Measurements from ENCODE around the gene FAM98B. TPM values are rescaled to one million over a fixed set of nuclear protein-coding genes. Genes with fewer than 3 reads are reported as not detected.

FAM98B gene
- polyA plus RNA-seq, 1 donor (not counting 4 experiments of a cell fraction or from before 2014, with no cell fraction given), result 22.2 TPM

DNA sequence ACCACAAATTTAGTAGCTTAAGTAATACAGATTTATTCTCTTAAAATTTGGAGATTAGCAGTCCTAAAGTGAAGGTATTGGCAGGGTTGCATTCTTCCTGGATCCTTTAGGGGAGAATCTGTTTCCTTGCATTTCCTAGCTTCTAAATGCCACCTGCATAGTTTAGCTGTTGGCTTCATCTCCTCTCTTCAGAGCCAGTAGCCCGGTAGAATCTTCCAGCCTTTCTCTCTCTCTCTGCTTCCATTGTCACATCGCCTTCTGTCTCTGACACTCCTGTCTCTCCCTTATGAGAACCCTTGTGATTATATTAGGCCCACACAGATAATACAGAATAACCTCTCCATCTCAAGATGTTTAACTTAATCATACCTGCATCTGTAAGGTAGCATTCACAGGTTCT, 21.4 kb downstream of the FAM98B start:
- Histone ChIP-seq H3K9ac (ENCODE audit: control insufficient read depth, extremely low read depth, insufficient read depth, low read length) (no peak overlapping the region), H3K36me3 (ENCODE audit: control insufficient read depth in 2 of 2, extremely low read depth in 1 of 2, insufficient read depth in 2 of 2, low read length in 2 of 2) (peaks cover 6 to 14% of the 10 kb centered on the region in 2 experiments), H3K9me1 (ENCODE audit: control insufficient read depth, extremely low read depth, insufficient read depth, low read length) (no peaks in the 10 kb centered on the region), H4K20me1 (ENCODE audit: control insufficient read depth, extremely low read depth, insufficient read depth, low read length) (no peaks in the 10 kb centered on the region), H2AFZ (ENCODE audit: control insufficient read depth, low read length) (no peak overlapping the region), H3K4me1 (ENCODE audit: control insufficient read depth, extremely low read depth, insufficient read depth, low read length) (no peaks in the 10 kb centered on the region), H3K27me3 (ENCODE audit: control insufficient read depth, extremely low read depth, insufficient read depth, low read length) (no peaks in the 10 kb centered on the region), H3K4me2 (ENCODE audit: control insufficient read depth, extremely low read depth, insufficient read depth, low read depth, low read length) (no peak overlapping the region), H3K27ac (ENCODE audit: control insufficient read depth, insufficient read depth, low read length) (no peak overlapping the region), H3K79me2 (ENCODE audit: control insufficient read depth, insufficient read depth, low read length) (no peaks in the 10 kb centered on the region), H3K9me3 (ENCODE audit: control insufficient read depth, low read depth, low read length) (no peaks in the 10 kb centered on the region), H3K4me3 (ENCODE audit: control insufficient read depth in 2 of 3, extremely low read depth in 1 of 3, insufficient read depth in 2 of 3, low read depth in 1 of 3, low read length in 3 of 3) (no peak overlapping the region)
- no peak for DNase-seq (ENCODE audit: low read depth, low spot score)
- FAIRE-seq, result no peak
- dilution Hi-C loops (cut with MboI; ENCODE audit: extremely low pct_ligation_motif_present, low sequenced_read_pairs), result no loop called here
- TF ChIP-seq, protein P1, sequence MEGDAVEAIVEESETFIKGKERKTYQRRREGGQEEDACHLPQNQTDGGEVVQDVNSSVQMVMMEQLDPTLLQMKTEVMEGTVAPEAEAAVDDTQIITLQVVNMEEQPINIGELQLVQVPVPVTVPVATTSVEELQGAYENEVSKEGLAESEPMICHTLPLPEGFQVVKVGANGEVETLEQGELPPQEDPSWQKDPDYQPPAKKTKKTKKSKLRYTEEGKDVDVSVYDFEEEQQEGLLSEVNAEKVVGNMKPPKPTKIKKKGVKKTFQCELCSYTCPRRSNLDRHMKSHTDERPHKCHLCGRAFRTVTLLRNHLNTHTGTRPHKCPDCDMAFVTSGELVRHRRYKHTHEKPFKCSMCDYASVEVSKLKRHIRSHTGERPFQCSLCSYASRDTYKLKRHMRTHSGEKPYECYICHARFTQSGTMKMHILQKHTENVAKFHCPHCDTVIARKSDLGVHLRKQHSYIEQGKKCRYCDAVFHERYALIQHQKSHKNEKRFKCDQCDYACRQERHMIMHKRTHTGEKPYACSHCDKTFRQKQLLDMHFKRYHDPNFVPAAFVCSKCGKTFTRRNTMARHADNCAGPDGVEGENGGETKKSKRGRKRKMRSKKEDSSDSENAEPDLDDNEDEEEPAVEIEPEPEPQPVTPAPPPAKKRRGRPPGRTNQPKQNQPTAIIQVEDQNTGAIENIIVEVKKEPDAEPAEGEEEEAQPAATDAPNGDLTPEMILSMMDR (optimal IDR thresholded peaks at IDR 0.05 in 1 of 3, IDR thresholded peaks at IDR 0.05 in 1 of 3, conservative IDR thresholded peaks at IDR 0.05 in 1 of 3; ENCODE audit: extremely low read depth in 1 of 3, insufficient read depth in 2 of 3, low read length in 3 of 3), result no peak
- TF ChIP-seq EZH2 (IDR thresholded peaks at IDR 0.05; ENCODE audit: low read length), result no peak

DNA sequence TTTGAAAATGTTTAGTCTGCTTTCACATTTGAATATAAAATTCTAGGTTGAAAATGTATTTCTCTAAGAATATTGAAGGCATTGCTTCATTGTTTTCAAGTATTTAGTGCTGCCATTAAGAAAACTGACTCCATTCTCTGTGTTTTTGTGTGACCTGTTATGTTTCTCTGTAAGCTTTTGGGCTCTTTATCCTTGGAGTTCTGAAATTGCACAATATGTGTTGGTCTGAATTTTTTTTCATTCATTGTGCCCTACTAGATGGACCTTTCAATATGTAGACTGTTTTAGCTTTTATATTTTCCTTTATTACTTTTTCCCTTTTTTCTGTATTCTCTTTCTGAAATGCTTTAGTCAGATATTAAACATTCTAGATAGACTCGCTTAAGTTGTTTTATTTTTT, 22.2 kb downstream of the FAM98B start:
- Histone ChIP-seq H3K4me3 (ENCODE audit: control insufficient read depth in 2 of 3, extremely low read depth in 1 of 3, insufficient read depth in 2 of 3, low read depth in 1 of 3, low read length in 3 of 3) (no peak overlapping the region), H3K4me1 (ENCODE audit: control insufficient read depth, extremely low read depth, insufficient read depth, low read length) (no peaks in the 10 kb centered on the region), H3K9me1 (ENCODE audit: control insufficient read depth, extremely low read depth, insufficient read depth, low read length) (no peaks in the 10 kb centered on the region), H3K27ac (ENCODE audit: control insufficient read depth, insufficient read depth, low read length) (no peak overlapping the region), H4K20me1 (ENCODE audit: control insufficient read depth, extremely low read depth, insufficient read depth, low read length) (no peaks in the 10 kb centered on the region), H2AFZ (ENCODE audit: control insufficient read depth, low read length) (no peak overlapping the region), H3K36me3 (ENCODE audit: control insufficient read depth in 2 of 2, extremely low read depth in 1 of 2, insufficient read depth in 2 of 2, low read length in 2 of 2) (peaks cover 6 to 14% of the 10 kb centered on the region in 2 experiments), H3K9me3 (ENCODE audit: control insufficient read depth, low read depth, low read length) (no peaks in the 10 kb centered on the region), H3K4me2 (ENCODE audit: control insufficient read depth, extremely low read depth, insufficient read depth, low read depth, low read length) (no peak overlapping the region), H3K79me2 (ENCODE audit: control insufficient read depth, insufficient read depth, low read length) (no peaks in the 10 kb centered on the region), H3K27me3 (ENCODE audit: control insufficient read depth, extremely low read depth, insufficient read depth, low read length) (no peaks in the 10 kb centered on the region), H3K9ac (ENCODE audit: control insufficient read depth, extremely low read depth, insufficient read depth, low read length) (no peak overlapping the region)
- TF ChIP-seq, protein P1 (optimal IDR thresholded peaks at IDR 0.05 in 1 of 3, IDR thresholded peaks at IDR 0.05 in 1 of 3, conservative IDR thresholded peaks at IDR 0.05 in 1 of 3; ENCODE audit: extremely low read depth in 1 of 3, insufficient read depth in 2 of 3, low read length in 3 of 3), result no peak
- TF ChIP-seq EZH2 (IDR thresholded peaks at IDR 0.05; ENCODE audit: low read length), result no peak
- dilution Hi-C loops (cut with MboI; ENCODE audit: extremely low pct_ligation_motif_present, low sequenced_read_pairs), result no loop called here
- FAIRE-seq (no peak), DNase-seq (ENCODE audit: low read depth, low spot score) (no peak)
